K562 (cell line): Measurements from ENCODE around the gene DIRAS1. TPM values are rescaled to one million over a fixed set of nuclear protein-coding genes. Genes with fewer than 3 reads are reported as not detected.
A peak's percentile ranks its signal among the peaks of the same experiment; 100 is the strongest.

Experiments used
- CTBP1 ChIP-seq: fragments of 450-650 bp; IDR thresholded peaks from 2 replicates; pipeline ENCODE4 v1.6.1; 2016; ENCODE audit warnings: borderline replicate concordance
- HSF4 ChIP-seq: fragments of 250-450 bp; sonication (Bioruptor Pico); IDR thresholded peaks from 2 replicates; pipeline ENCODE4 v2.1.2; 2022; ENCODE audit warnings: mild to moderate bottlenecking, moderate library complexity, borderline replicate concordance
- JUNB ChIP-seq: fragments of 450-650 bp; formaldehyde crosslinking; conservative IDR thresholded peaks from 2 replicates; pipeline ENCODE4 v1.4.0; 2020; ENCODE audit warnings: mild to moderate bottlenecking
- MYNN ChIP-seq, 2 experiments: sonication (generic); formaldehyde crosslinking in 1 of 2; IDR thresholded peaks; 2 replicates each; pipeline versions ENCODE4 v1.5.0 to v1.6.1; 2016 to 2020; ENCODE audit warnings: antibody characterized with exemption in 1 of 2, missing genetic modification reagents in 1 of 2
- PTRF ChIP-seq: fragments of 450-650 bp; IDR thresholded peaks from 2 replicates; pipeline ENCODE4 v1.6.1; 2016; ENCODE audit warnings: mild to moderate bottlenecking, missing genetic modification characterization, missing compliant biosample characterization
- RBM25 ChIP-seq: fragments of 200-400 bp; formaldehyde crosslinking; IDR thresholded peaks from 2 replicates; pipeline ENCODE4 v1.6.1; 2018; ENCODE audit warnings: low read length, low read depth, moderate library complexity; ENCODE audit not compliant: severe bottlenecking
- TAF15 ChIP-seq: fragments of 200-400 bp; formaldehyde crosslinking; IDR thresholded peaks from 2 replicates; pipeline ENCODE4 v1.6.1; 2017; ENCODE audit warnings: mild to moderate bottlenecking, low read depth, low read length, moderate library complexity
- TSC22D4 ChIP-seq: fragments of 450-650 bp; IDR thresholded peaks from 2 replicates; pipeline ENCODE4 v1.6.1; 2016; ENCODE audit warnings: missing genetic modification characterization, missing biosample characterization, control low read depth
- ZFPM2 ChIP-seq: fragments of 250-450 bp; sonication (Bioruptor Pico); IDR thresholded peaks from 2 replicates; pipeline ENCODE4 v1.5.1; 2022; ENCODE audit warnings: mild to moderate bottlenecking
- ZNF134 ChIP-seq: fragments of 250-450 bp; sonication (Bioruptor Pico); conservative IDR thresholded peaks from 2 replicates; pipeline ENCODE4 v1.4.0; 2020
- ZSCAN29 ChIP-seq: fragments of 450-650 bp; IDR thresholded peaks from 2 replicates; pipeline ENCODE4 v1.6.1; 2017
- polyA plus RNA-seq, 8 experiments: library from polyadenylated mRNA; depleted of rRNA in 4 of 8; stranded (reverse) in 5 of 8; unstranded in 3 of 8; fragments of >200 nt; fragmentation: Nextera tagmentation in 2 of 8; fragmentation: Illumina TruSeq in 1 of 8; extraction: Ambion mirVana in 2 of 8; extraction: Trizol in 1 of 8; gene quantifications; 2 replicates each; pipeline versions ENCODE4 v1.2.1 to v1.2.3, GENCODE V29; 2011 to 2014; ENCODE audit warnings: inconsistent platforms in 1 of 8, missing spikeins in 1 of 8
- total RNA-seq, 7 experiments: library from RNA; depleted of rRNA in 6 of 7; stranded (reverse); fragments of >200 nt in 6 of 7; fragmentation: Illumina TruSeq in 2 of 7; extraction: Trizol in 2 of 7; gene quantifications; 2 replicates each; pipeline versions ENCODE4 v1.2.1 to v1.2.3, GENCODE V29; 2011 to 2021; ENCODE audit warnings: low replicate concordance in 1 of 7
- TF ChIP-seq, protein P1 (sequence below): fragments of 200-600 bp; sonication (generic); IDR thresholded peaks from one replicate; pipeline ENCODE4 v1.6.1; 2012; ENCODE audit warnings: mild to moderate bottlenecking, low read depth, low read length, inconsistent platforms
- TF ChIP-seq, protein P2 (sequence below): sonication (generic); formaldehyde crosslinking; IDR thresholded peaks from 2 replicates; pipeline ENCODE4 v1.8.0; 2022; ENCODE audit warnings: mild to moderate bottlenecking, missing genetic modification reagents

The DIRAS1 gene
- total and polyA plus RNA-seq, 9 of the 15 experiments (the other 6 are each of a cell fraction or from before 2014, with no cell fraction given), result 0.11 to 12.0 (median 2.9) TPM

DNA sequence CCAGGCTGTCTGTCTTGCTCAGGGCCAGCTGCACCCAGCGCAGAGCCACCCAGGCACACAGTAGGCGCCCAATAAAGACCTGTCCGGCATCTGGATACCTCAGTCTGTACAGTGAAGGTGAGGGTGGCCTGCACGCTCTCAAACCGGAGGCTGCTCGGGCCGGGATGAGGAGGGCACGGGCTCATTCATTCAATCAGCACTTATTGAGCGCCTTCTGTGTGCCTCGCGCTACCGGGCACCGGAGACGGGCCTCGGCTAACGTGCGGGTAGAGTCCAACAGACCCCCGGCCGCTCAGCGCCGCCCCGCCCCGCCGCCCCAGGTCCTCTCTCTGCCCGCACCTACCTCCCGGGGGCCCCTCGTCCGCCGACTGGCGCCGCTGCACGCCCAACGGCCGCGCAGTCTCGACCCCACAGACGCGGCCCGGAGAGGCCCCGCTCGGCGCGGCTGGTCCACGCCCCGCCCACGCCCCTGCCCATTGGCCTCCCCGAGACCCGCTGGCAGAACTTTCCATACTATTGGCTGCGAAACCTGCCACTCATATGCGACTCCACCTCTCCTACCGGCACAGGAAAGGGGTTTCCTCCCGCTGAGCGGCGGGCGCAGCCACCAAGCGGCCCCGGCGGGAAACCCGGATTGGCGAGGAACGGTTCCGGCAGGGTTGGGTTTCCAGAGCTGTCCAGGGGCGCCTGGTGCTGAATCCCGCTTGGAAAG is 18.6 kb upstream of the DIRAS1 start, which contains the start of gene SLC39A3 (continued):
- TF ChIP-seq, protein P1, sequence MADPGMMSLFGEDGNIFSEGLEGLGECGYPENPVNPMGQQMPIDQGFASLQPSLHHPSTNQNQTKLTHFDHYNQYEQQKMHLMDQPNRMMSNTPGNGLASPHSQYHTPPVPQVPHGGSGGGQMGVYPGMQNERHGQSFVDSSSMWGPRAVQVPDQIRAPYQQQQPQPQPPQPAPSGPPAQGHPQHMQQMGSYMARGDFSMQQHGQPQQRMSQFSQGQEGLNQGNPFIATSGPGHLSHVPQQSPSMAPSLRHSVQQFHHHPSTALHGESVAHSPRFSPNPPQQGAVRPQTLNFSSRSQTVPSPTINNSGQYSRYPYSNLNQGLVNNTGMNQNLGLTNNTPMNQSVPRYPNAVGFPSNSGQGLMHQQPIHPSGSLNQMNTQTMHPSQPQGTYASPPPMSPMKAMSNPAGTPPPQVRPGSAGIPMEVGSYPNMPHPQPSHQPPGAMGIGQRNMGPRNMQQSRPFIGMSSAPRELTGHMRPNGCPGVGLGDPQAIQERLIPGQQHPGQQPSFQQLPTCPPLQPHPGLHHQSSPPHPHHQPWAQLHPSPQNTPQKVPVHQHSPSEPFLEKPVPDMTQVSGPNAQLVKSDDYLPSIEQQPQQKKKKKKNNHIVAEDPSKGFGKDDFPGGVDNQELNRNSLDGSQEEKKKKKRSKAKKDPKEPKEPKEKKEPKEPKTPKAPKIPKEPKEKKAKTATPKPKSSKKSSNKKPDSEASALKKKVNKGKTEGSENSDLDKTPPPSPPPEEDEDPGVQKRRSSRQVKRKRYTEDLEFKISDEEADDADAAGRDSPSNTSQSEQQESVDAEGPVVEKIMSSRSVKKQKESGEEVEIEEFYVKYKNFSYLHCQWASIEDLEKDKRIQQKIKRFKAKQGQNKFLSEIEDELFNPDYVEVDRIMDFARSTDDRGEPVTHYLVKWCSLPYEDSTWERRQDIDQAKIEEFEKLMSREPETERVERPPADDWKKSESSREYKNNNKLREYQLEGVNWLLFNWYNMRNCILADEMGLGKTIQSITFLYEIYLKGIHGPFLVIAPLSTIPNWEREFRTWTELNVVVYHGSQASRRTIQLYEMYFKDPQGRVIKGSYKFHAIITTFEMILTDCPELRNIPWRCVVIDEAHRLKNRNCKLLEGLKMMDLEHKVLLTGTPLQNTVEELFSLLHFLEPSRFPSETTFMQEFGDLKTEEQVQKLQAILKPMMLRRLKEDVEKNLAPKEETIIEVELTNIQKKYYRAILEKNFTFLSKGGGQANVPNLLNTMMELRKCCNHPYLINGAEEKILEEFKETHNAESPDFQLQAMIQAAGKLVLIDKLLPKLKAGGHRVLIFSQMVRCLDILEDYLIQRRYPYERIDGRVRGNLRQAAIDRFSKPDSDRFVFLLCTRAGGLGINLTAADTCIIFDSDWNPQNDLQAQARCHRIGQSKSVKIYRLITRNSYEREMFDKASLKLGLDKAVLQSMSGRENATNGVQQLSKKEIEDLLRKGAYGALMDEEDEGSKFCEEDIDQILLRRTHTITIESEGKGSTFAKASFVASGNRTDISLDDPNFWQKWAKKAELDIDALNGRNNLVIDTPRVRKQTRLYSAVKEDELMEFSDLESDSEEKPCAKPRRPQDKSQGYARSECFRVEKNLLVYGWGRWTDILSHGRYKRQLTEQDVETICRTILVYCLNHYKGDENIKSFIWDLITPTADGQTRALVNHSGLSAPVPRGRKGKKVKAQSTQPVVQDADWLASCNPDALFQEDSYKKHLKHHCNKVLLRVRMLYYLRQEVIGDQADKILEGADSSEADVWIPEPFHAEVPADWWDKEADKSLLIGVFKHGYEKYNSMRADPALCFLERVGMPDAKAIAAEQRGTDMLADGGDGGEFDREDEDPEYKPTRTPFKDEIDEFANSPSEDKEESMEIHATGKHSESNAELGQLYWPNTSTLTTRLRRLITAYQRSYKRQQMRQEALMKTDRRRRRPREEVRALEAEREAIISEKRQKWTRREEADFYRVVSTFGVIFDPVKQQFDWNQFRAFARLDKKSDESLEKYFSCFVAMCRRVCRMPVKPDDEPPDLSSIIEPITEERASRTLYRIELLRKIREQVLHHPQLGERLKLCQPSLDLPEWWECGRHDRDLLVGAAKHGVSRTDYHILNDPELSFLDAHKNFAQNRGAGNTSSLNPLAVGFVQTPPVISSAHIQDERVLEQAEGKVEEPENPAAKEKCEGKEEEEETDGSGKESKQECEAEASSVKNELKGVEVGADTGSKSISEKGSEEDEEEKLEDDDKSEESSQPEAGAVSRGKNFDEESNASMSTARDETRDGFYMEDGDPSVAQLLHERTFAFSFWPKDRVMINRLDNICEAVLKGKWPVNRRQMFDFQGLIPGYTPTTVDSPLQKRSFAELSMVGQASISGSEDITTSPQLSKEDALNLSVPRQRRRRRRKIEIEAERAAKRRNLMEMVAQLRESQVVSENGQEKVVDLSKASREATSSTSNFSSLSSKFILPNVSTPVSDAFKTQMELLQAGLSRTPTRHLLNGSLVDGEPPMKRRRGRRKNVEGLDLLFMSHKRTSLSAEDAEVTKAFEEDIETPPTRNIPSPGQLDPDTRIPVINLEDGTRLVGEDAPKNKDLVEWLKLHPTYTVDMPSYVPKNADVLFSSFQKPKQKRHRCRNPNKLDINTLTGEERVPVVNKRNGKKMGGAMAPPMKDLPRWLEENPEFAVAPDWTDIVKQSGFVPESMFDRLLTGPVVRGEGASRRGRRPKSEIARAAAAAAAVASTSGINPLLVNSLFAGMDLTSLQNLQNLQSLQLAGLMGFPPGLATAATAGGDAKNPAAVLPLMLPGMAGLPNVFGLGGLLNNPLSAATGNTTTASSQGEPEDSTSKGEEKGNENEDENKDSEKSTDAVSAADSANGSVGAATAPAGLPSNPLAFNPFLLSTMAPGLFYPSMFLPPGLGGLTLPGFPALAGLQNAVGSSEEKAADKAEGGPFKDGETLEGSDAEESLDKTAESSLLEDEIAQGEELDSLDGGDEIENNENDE, result no peak
- TF ChIP-seq PTRF (tag) (no peak), ZSCAN29 (no peak), CTBP1 (peak; percentile 86), JUNB (CRISPR knock-in tag) (no peak), ZFPM2 (CRISPR knock-in tag) (no peak), MYNN (IDR thresholded peaks at IDR 0.05) (peak; percentile 67; the same call in 1 of the 2 replicates), MYNN (CRISPR knock-in tag; IDR thresholded peaks at IDR 0.05) (no peak), RBM25 (peak; percentile 99), TAF15 (no peak), ZNF134 (no peak; the same call in 1 of the 2 replicates), HSF4 (CRISPR knock-in tag) (no peak), TSC22D4 (tag) (no peak)
- TF ChIP-seq, protein P2, sequence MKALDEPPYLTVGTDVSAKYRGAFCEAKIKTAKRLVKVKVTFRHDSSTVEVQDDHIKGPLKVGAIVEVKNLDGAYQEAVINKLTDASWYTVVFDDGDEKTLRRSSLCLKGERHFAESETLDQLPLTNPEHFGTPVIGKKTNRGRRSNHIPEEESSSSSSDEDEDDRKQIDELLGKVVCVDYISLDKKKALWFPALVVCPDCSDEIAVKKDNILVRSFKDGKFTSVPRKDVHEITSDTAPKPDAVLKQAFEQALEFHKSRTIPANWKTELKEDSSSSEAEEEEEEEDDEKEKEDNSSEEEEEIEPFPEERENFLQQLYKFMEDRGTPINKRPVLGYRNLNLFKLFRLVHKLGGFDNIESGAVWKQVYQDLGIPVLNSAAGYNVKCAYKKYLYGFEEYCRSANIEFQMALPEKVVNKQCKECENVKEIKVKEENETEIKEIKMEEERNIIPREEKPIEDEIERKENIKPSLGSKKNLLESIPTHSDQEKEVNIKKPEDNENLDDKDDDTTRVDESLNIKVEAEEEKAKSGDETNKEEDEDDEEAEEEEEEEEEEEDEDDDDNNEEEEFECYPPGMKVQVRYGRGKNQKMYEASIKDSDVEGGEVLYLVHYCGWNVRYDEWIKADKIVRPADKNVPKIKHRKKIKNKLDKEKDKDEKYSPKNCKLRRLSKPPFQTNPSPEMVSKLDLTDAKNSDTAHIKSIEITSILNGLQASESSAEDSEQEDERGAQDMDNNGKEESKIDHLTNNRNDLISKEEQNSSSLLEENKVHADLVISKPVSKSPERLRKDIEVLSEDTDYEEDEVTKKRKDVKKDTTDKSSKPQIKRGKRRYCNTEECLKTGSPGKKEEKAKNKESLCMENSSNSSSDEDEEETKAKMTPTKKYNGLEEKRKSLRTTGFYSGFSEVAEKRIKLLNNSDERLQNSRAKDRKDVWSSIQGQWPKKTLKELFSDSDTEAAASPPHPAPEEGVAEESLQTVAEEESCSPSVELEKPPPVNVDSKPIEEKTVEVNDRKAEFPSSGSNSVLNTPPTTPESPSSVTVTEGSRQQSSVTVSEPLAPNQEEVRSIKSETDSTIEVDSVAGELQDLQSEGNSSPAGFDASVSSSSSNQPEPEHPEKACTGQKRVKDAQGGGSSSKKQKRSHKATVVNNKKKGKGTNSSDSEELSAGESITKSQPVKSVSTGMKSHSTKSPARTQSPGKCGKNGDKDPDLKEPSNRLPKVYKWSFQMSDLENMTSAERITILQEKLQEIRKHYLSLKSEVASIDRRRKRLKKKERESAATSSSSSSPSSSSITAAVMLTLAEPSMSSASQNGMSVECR (CRISPR knock-in tag), result peak; percentile 99
